ENCODE measurements around the gene EBI3. TPM values are rescaled to one million over a fixed set of nuclear protein-coding genes. Genes with fewer than 3 reads are reported as not detected.

The EBI3 gene
- total RNA-seq, 1 experiment from 2014 or later: 1.4 TPM

DNA sequence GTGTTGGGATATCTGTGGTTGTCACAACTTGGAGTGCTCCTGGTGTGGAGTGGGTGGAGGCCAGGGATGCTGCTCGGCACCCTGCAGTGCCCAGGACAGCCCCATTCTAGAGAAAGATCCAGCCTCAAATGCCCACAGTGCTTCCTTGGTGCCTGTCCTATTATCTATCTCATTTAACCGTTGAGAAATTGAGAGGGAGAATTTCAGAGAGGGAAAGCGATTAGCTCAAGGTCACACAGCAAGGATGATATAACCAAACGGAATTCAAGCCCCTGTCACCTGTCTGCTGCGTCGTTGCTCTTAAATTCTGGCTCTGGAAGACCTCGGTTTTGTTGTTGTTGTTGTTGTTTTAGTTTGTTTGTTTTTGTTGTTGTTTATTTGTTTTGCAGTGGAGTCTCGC, 33.3 kb upstream of the EBI3 start:
- no peak overlapping the region for H3K4me3 Mint-ChIP-seq
- no peak overlapping the region for H3K4ac ChIP-seq (ENCODE audit: low read depth, low read length)
- no peak overlapping the region for H2BK12ac ChIP-seq (ENCODE audit: insufficient read length, low read depth, low read length)
- no peak overlapping the region for H3K27ac Mint-ChIP-seq
- no peak overlapping the region for H2BK20ac ChIP-seq (ENCODE audit: low read depth, low read length, poor library complexity, severe bottlenecking)
- no peak overlapping the region for H2AK5ac ChIP-seq (ENCODE audit: insufficient read length, low read length)
- H3K27me3 ChIP-seq (ENCODE audit: insufficient read depth, low read length): peaks cover 3% of the 10 kb centered on the region; the same call in 1 of the 2 replicates
- no peaks in the 10 kb centered on the region for H3K4me1 ChIP-seq (ENCODE audit: insufficient read depth, low read length)
- no peak overlapping the region for H3T11ph ChIP-seq (ENCODE audit: low read length)
- no peak overlapping the region for H3K56ac ChIP-seq (ENCODE audit: insufficient read length, low read depth, low read length)
- TF ChIP-seq, protein P1, sequence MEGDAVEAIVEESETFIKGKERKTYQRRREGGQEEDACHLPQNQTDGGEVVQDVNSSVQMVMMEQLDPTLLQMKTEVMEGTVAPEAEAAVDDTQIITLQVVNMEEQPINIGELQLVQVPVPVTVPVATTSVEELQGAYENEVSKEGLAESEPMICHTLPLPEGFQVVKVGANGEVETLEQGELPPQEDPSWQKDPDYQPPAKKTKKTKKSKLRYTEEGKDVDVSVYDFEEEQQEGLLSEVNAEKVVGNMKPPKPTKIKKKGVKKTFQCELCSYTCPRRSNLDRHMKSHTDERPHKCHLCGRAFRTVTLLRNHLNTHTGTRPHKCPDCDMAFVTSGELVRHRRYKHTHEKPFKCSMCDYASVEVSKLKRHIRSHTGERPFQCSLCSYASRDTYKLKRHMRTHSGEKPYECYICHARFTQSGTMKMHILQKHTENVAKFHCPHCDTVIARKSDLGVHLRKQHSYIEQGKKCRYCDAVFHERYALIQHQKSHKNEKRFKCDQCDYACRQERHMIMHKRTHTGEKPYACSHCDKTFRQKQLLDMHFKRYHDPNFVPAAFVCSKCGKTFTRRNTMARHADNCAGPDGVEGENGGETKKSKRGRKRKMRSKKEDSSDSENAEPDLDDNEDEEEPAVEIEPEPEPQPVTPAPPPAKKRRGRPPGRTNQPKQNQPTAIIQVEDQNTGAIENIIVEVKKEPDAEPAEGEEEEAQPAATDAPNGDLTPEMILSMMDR (conservative IDR thresholded peaks at IDR 0.05): no peak
- peaks cover 10 to 24% of the 10 kb centered on the region in 2 experiments for H3K4me1 Mint-ChIP-seq
- no peaks in the 10 kb centered on the region for H4K20me1 ChIP-seq (ENCODE audit: control insufficient read depth, insufficient read depth, insufficient read length)
- H2AFZ ChIP-seq (ENCODE audit: low read length): no peak overlapping the region
- H3K23me2 ChIP-seq (ENCODE audit: insufficient read length, low read depth, low read length, poor library complexity, severe bottlenecking): no peaks in the 10 kb centered on the region
- no peaks in the 10 kb centered on the region for H3K79me1 ChIP-seq (ENCODE audit: insufficient read depth, low read depth, low read length, poor library complexity, severe bottlenecking)
- H4K91ac ChIP-seq (ENCODE audit: insufficient read length, low read depth, low read length): no peak overlapping the region
- peaks cover 8 to 9% of the 10 kb centered on the region in 2 experiments; a peak in 3 of 5 replicates for H3K9me3 Mint-ChIP-seq
- no peak overlapping the region for H3K14ac ChIP-seq (ENCODE audit: insufficient read depth, low read length)
- no peak overlapping the region for H3K27ac ChIP-seq (ENCODE audit: insufficient read length, low read depth, low read length)
- no peak overlapping the region for H2BK5ac ChIP-seq (ENCODE audit: insufficient read length, low read length)
- no peak overlapping the region for H3K9ac ChIP-seq (ENCODE audit: extremely low read depth, insufficient read length, low read length)
- H4K8ac ChIP-seq (replicated peaks; ENCODE audit: insufficient read length, low read depth, low read length): no peak overlapping the region
- no peaks in the 10 kb centered on the region for H3K79me2 ChIP-seq (ENCODE audit: insufficient read depth, low read length)
- H3K9me3 ChIP-seq (ENCODE audit: control insufficient read depth, low read depth, low read length): no peaks in the 10 kb centered on the region
- H3K18ac ChIP-seq (ENCODE audit: insufficient read length, low read depth, low read length): no peak overlapping the region
- no peak overlapping the region for H2BK15ac ChIP-seq (ENCODE audit: low read depth, low read length)
- no peak overlapping the region for H2BK120ac ChIP-seq (ENCODE audit: low read depth, low read length, poor library complexity, severe bottlenecking)
- WGBS (ENCODE audit: extremely low coverage, insufficient read length, low lambda C conversion rate): no CpG with 5 or more reads among the region's 8 CpGs
- no peak overlapping the region for H4K5ac ChIP-seq (ENCODE audit: insufficient read length, low read depth, low read length)
- no peak overlapping the region for H3K23ac ChIP-seq (ENCODE audit: insufficient read length, low read depth, low read length)
- DNase-seq: no peak
- H3K4me2 ChIP-seq (ENCODE audit: insufficient read depth, insufficient read length, low read length): no peak overlapping the region
- H3K27me3 Mint-ChIP-seq (ENCODE audit: low read depth): peaks cover 73% of the 10 kb centered on the region
- no peaks in the 10 kb centered on the region; a peak in 3 of 7 replicates for H3K36me3 Mint-ChIP-seq (ENCODE audit: insufficient read depth in 1 of 3, low read depth in 3 of 3)
